ENCODE measurements around the gene RNF146.
A peak's percentile ranks its signal among the peaks of the same experiment; 100 is the strongest.
"Not testable (repeated sequence)": the region's sequence is repeated elsewhere in the genome, so short reads cannot be mapped to it uniquely, and the experiment has no call there.

RNF146 gene, protein sequence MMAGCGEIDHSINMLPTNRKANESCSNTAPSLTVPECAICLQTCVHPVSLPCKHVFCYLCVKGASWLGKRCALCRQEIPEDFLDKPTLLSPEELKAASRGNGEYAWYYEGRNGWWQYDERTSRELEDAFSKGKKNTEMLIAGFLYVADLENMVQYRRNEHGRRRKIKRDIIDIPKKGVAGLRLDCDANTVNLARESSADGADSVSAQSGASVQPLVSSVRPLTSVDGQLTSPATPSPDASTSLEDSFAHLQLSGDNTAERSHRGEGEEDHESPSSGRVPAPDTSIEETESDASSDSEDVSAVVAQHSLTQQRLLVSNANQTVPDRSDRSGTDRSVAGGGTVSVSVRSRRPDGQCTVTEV

DNA sequence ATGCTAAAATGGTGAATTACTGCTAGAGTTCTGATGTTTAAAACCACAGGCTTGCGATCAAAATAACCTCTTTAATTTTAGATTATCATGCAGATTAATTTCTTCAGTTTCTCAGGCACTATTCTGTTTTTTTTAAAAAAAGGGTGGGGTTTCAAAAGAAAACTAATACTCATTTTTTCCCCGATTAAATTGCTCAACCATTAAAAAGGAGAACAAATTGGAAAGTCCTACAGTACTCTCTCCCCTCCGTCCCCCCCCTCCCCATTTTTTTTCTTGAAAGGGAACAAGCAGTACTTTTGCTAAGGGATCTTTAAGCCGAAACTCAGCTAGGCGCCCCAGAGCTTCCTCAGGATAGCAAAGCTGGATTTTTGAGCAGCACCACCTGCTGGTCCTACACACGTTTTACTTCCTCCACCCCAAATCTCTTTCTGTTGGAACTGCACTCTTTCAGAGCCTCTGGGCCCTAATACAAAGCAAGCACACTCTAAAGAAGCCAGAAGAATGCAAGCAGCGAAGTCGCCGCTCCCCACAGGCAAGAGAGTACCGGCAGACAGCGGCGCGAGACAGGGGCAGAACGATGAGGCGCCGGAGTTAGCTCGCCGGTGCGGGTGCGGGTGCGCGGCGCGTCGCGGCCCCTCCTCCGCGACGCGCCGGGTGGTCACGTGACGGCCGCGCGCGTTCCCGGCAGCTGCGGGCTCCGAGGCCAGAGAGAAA is at the start of gene RNF146:
TSS of gene RNF146 (plus strand) at position 687 of the 714 bp plus-strand sequence. CDS start 13,475 bp downstream, outside the sequence.
- DNase-seq = peak; percentile 74 to 96 (median 76)
- intact Hi-C loops (cut with DNase I) = loop anchor here (5.0 kb wide), 1 partner anchor 251 kb away; the partner anchor contains the start of gene MTCL3

DNA sequence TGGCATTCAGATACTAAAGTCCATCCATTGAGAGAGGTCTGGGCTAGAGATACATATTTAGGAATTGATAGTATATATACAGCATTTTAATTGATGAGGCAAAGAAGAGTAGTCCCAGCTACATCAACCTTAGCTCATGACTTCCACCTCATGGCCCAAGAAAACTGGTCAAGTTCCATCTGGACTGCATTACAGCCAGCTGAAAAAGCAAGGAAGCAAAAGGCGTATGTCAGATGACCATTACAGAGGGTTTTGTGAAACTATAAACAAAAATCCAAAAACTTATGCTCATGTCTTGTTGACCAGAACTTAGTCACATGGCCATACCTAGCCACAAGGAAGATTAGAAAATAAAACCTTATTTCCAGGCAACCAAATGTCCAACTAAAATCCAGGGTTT is 46.8 kb upstream of the RNF146 start:
- DNase-seq = no peak
- intact Hi-C loops (cut with DNase I) = no loop called here

DNA sequence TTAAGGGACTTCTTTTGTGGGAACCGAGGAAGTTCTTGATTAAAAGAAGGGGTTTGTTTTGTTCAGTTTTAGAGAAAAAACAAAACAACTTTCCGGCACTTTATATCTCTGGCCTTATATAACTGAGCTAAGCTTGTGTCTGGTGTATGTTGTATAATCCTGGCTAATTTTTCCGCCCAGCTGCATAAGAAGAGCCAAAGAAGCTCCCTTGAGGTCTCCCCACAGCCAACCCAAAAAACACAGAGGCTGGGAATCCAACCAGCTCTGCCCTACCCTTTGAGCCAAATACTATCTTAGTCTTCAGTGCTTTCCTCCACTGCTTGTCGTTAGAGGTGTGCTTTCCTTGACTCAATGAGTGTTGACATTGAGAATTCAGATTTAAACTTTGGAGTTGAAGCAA is 45.5 kb upstream of the RNF146 start:
- intact Hi-C loops (cut with DNase I) = no loop called here
- no peak for DNase-seq

DNA sequence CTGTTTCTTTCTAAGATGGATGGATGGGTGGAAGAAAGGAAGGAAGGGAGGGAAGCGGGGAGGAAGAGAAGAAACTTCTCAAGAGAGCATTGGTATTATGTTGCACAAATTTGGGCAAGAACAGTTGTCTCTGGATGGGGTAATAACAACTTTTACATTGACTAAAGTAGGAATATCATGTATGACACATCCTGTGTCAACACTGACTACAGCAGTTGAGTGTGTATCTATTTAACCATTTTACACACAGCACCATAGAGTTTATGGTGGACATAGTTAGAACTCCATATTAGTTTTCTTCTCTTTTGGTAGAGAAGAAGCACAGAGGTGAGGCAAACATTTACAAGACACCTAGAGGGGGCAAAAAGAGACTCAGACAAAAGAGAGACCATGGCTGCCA is 44.2 kb upstream of the RNF146 start:
- intact Hi-C loops (cut with DNase I) = no loop called here
- no peak for DNase-seq

DNA sequence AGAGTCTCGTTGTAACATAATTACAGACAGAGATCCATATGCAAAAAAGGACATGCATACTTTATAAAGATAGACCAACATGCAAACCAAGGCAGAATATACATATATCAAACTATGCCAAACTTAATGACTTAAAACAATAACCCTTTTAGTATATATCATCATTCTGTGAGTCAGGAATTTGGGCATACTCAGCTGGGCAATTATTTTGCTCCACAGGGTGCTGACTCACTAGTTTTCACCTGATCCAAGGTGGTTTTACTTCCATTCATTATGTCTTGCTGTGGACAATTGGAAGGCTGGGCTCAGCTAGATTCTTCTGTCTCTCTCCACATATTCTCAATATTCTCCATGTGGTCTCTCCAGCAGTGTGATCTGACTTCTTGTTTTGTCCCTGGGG is 41.2 kb upstream of the RNF146 start:
- no peak for DNase-seq
- intact Hi-C loops (cut with DNase I) = no loop called here

DNA sequence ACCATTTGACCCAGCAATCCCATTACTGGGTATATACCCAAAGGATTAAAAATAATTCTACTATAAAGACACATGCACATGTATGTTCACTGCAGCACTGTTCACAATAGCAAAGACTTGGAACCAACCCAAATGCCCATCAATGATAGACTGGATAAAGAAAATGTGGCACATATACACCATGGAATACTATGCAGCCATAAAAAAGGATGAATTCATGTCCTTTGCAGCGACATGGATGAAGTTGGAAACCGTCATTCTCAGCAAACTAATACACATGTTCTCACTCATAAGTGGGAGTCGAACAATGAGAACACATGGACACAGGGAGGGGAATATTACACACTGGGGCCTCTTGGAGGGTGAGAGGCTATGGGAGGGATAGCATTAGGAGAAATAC is 32.8 kb upstream of the RNF146 start:
- intact Hi-C loops (cut with DNase I); DNase-seq: not testable (repeated sequence)

DNA sequence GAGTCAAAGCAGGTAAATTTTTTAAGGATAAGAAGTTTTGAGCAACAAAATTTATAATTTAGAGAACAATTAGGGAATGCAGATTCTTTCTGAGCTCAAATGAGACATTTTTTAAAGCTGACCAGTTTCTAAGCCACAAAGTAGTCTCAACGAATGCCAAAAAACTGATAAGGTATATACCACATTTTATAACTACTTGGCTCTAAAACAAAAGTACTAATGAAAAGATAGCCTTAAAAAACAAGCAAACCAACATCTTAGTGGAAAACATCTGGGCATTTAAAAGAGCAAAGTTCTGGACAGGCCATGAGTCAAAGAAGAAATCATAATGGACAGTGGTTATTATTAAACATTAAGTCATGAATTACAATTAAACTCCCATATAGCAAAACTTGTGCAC is 23.2 kb upstream of the RNF146 start:
- DNase-seq = no peak
- intact Hi-C loops (cut with DNase I) = no loop called here

DNA sequence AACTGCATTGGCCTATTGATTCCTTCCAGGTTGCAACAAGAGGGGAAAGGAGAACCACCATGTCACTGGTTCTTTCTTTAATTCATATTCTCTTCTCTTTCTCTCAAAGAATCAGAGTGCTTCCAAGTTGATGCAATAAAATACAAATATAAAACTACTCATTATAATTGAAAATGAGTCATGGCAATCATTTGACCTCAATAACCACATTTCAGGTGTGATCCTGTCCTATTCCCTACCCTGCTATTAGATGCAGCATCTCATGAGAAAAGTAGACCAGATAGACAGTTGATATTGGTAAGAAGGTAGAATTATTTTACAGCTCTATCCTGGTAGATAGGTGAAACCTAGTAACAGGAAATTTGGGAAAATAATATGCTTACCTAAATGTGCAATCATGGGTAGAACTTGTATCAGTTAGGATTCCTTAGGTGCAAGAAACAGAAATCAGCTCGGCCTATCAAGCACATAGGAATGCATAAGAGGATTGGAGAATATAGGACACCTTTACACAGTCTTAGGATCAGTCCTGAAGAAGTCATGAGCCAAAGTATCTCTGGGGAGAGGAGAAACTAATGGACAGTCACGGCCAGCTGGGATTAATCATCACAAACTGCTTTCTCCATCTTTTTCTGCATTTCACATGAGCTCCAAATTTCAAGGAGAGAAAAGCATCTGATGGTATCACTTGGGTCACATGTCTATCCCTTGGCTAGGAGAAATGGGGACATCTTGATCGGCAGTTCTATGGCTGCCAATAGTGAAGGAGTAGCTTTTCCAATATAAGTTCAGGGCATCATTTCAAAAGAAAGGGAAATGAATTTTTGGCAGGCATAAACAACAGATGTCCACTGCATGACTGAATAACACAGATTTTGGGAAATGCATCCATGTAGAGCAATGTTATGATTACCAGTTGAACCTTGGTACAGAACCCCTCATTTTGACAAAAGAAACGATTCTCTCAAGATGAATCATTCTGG is 19.3 kb upstream of the RNF146 start:
- DNase-seq = no peak
- intact Hi-C loops (cut with DNase I) = no loop called here

DNA sequence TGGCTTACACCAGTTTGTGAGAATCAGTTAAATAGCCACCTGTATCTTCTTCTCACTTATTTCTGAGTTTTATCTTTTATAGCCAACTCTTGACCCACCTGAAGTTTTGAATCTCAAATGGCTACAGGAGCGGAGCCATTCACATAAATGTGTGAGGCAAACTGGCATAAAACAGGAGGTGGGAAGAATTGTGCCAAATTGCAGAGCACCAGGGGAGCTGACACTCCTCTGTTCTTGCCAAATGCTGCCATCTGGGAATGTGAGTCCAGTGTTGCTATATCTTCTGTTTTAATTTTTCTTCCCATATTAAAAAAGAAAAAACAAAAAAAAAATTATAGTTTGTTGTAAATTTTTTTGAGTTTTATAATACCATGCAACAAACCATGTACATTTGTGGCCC is 17.0 kb upstream of the RNF146 start:
- DNase-seq = peak in 2 of 10 donors; percentile 63 to 77
- intact Hi-C loops (cut with DNase I) = no loop called here

DNA sequence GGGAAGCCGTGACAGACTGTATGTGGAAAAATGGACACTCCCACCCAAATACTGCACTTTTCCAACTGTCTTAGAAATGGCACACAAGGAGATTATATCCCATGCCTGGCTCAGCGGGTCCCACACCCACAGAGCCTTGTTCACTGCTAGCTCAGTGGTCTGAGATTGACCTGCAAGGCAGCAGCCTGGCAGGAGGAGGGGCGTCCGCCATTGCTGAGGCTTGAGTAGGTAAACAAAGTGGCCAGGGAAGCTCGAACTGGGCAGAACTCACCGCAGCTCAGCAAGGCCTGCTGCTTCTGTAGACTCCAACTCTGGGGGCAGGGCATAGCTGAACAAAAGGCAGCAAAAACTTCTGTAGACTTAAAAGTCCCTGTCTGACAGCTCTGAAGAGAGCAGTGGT is 11.4 kb upstream of the RNF146 start:
- intact Hi-C loops (cut with DNase I) = no loop called here

DNA sequence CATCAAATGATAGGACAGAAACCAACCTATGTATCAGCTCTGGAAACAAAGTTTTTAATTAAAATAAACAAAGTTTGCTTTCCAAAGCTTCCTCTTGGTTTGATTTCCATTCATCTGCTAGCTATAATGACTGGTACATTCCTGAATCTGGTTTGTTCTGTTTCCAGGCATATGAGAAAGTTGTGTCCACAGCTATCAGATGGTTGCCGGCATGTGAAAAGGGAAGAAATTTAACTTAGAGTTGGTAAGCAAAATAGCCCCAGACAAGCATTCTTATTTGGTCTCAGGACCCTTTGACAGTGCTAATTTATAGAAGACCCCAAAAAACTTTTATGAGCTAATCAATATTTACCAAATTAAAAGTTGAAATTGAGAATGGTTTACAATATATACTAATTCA is 3.8 kb upstream of the RNF146 start:
- intact Hi-C loops (cut with DNase I) = no loop called here
- DNase-seq = no peak

More for the DNA sequence above, 11.4 kb upstream of the RNF146 start:
- DNase-seq = peak in 1 of 10 donors; percentile 39

DNA sequence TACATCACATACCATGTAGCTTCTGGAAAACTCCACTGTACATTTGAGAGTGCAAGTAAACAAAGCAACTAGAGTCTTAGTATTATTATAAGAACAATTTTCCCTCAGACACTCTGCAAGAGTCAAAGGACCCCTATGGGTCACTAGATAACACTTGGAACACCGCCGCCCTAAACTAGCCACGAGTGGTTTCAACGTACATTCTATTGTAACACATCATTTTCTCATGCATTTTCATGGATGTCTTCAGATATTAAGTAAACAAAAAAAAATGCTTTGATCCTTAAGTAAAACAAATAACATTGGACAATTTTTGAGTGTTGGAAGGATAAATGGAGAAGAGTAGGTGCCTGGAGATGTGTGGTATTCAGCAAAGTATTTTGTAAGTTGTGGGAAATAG is 3.2 kb upstream of the RNF146 start:
- intact Hi-C loops (cut with DNase I) = no loop called here
- DNase-seq = no peak

DNA sequence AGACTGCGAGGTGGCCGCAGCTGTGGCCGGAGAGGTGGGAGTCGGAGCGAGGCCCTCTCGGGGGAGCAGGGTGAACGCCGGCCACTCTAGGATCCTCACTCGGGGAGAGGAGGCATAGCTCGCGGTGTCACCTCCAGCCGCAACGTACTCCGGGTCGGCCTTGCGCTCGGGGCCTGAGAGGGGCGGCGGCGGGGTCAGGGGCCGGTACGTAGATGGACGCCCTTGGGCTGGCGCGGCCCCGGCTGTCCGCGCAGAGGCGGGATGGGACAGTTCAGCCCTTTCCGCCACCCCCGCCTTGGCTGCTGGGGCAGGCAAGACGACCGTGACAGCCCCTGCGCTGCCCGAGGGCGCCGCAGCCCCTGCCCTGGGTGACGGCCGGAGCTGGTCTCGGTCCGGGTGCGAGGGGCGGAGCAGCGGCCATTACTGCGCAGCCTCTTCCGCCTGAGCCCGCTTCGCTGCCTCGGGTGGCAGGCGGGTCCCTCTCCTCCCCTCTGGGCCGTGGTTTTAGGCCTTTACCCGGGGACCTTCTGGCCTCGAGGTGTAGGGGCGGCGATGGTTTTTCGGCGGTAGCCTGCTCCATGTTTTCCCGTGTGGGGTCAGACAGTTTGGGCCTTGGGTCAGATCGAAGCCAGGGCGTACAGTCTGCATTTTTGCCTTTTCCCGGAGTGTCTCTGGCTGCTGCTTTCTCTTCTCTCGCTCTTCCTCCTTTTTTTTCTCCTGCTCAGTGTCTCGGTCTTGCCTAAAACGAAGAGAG is 405 bp downstream of the RNF146 start:
- intact Hi-C loops (cut with DNase I) = loop anchor here (5.0 kb wide), 1 partner anchor 250 kb away; the partner anchor contains the start of gene MTCL3
- DNase-seq = peak in 8 of 10 donors; percentile 32 to 91 (median 53)

DNA sequence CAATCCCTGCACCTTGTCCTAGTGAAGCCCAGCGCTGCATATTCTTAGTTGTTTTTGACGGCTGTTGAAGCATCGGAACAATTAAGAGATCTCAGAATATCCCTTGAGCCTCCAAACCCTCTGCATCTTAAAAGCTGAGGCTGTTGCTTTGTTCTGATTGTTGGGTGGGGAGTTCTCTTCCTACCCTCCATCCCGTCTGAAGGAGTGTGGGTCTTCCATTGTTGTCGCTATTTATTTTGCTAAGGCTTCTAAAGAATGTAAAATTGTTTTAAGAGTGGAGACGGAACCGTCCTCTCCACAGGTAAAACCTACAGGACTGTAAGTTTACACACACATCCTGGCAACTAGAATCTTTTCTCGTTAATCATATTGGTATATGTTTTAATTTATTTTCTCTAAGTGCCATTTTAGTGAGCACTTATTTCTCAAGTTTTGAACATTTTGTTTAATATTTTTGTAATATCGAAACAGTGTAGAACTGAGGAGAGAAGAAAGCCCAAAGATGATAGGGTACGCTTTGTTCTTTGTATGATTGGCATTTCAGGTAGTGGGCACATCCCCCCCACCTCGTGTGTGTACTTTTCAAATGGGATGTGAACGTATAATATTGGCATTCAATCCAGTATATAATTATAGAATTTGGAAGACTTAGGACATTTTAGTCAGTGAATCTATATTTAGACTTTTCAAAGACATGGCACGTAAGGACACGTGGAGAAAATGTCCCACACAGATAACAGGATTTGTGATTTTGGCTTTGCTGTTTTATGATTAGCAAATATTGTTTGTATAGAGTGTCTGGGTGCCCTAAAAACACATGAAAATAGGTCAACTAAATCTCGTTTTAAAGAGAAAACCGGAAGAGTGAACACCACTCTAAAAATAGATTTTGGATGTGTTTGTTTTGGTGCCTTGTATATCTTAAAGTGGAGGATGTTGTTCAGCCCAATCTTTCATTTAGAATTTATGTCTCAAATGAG is 1.3 kb downstream of the RNF146 start:
- intact Hi-C loops (cut with DNase I) = loop anchor here (5.0 kb wide), 1 partner anchor 249 kb away; the partner anchor contains the start of gene MTCL3
- no peak for DNase-seq

DNA sequence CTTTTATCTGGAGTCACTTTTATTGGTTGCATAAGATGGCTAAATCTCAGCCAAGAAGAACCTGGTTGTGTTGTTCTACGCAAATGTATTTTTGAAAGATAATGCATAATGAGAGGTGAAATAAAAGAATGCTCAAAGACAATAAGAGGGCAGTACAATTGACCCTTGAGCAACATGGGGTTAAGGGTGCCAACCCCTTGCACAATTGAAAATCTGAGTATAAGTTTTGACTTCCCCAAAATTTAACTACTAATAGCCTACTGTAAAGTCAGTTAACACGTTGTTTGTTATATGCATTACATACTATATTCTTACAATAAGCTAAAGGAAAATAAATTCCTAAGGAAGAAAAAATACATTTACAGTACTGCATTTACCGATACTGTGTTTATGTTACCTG is 5.9 kb downstream of the RNF146 start:
- no peak for DNase-seq
- intact Hi-C loops (cut with DNase I) = no loop called here

DNA sequence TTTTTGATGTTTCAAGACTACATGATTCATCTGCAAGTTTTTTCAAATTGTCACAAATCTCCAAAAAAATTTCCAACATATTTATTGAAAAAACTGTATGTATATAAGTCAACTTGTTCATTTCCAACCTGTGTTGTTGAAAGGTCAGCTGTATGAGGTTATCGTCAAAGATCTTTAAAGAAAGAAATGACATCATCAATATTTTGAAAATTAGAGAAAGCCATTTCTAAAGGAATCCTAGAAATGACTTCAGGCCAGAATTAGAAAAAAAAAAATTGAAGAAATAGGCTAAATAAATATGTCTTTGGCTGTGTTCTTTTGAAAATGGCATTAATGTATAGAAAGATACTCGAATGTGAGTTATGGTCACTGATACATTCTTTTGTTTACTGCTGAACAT is 6.8 kb downstream of the RNF146 start:
- intact Hi-C loops (cut with DNase I) = no loop called here
- no peak for DNase-seq

DNA sequence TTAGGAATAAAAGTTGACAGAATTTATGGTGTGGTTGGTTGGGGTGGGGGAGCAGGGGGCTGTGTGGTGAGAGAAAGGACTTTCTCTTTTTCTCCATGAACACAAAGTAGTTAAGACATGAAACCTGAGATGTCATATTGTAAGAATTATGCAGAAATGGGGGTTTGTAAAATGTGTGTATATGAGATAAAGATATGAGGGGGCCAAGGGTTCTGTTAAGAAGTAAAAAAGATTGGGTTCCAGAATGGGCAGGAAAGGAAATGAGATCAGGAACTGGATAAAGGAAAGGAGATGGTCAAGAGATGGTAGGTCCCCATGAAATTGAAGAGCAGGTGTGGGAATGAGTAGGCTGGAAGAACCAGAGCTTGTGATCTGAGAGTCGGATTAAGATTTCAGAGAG is 9.7 kb downstream of the RNF146 start:
- intact Hi-C loops (cut with DNase I) = no loop called here

More for the DNA sequence above, 9.7 kb downstream of the RNF146 start:
- no peak for DNase-seq
